ENCODE results near the gene KCNV2.

GRCh38 chr9:2771087-2771486 lies 53.8 kb downstream of the KCNV2 start:
- TF ChIP-seq CTCF (IDR thresholded peaks at IDR 0.05) (no peak), POLR2A (IDR thresholded peaks at IDR 0.05) (no peak)

Measured in esophagus squamous epithelium (tissue), 4 donors.